Umbilical cord (tissue), 2 donors: ENCODE data around the gene POTEH. TPM values are rescaled to one million over a fixed set of nuclear protein-coding genes. Genes with fewer than 3 reads are reported as not detected.
A peak's percentile ranks its signal among the peaks of the same experiment; 100 is the strongest.
"Not testable (repeated sequence)": the region's sequence is repeated elsewhere in the genome, so short reads cannot be mapped to it uniquely, and the experiment has no call there.

ENCODE experiments used
- DNase-seq: peaks from one replicate; pipeline ENCODE4 v3.0.0-alpha.2; 2015; ENCODE audit warnings: low spot score
- total RNA-seq: library from RNA; depleted of rRNA; stranded (reverse); fragments of >200 nt; gene quantifications from one replicate; pipeline ENCODE4 v1.2.3, GENCODE V29; 2014; ENCODE audit warnings: low replicate concordance; ENCODE audit not compliant: insufficient read depth

The POTEH gene
- total RNA-seq, result not detected

GRCh38 chr22:15689749-15690125, at the start of gene POTEH:
Gene POTEH (plus strand): TSS chr22:15690026. CDS start chr22:15690078, 52 bp downstream.
- not testable (repeated sequence) for DNase-seq

GRCh38 chr22:15642288-15642861, 47.5 kb upstream of the POTEH start:
- DNase-seq, result not testable (repeated sequence)

- DNase-seq, result not testable (repeated sequence)
Measured at GRCh38 chr22:15651954-15652353, 37.9 kb upstream of the POTEH start.

GRCh38 chr22:15652738-15653137, 37.1 kb upstream of the POTEH start:
- not testable (repeated sequence) for DNase-seq

- DNase-seq, result not testable (repeated sequence)
Measured at GRCh38 chr22:15653241-15653640, 36.6 kb upstream of the POTEH start.

- DNase-seq, result not testable (repeated sequence)
Measured at GRCh38 chr22:15661102-15661501, 28.7 kb upstream of the POTEH start.

- not testable (repeated sequence) for DNase-seq
Measured at GRCh38 chr22:15664682-15665081, 25.1 kb upstream of the POTEH start.

GRCh38 chr22:15665478-15665877, 24.3 kb upstream of the POTEH start:
- not testable (repeated sequence) for DNase-seq

GRCh38 chr22:15669430-15669829, 20.4 kb upstream of the POTEH start:
- not testable (repeated sequence) for DNase-seq

GRCh38 chr22:15679702-15680101, 10.1 kb upstream of the POTEH start:
- DNase-seq, result not testable (repeated sequence)

- DNase-seq, result not testable (repeated sequence)
Measured at GRCh38 chr22:15684115-15684514, 5.7 kb upstream of the POTEH start.

GRCh38 chr22:15684695-15685094, 5.1 kb upstream of the POTEH start:
- DNase-seq, result not testable (repeated sequence)

- not testable (repeated sequence) for DNase-seq
Measured at GRCh38 chr22:15685641-15686040, 4.2 kb upstream of the POTEH start.

- DNase-seq, result not testable (repeated sequence)
Measured at GRCh38 chr22:15687086-15687485, 2.7 kb upstream of the POTEH start.

- DNase-seq, result not testable (repeated sequence)
Measured at GRCh38 chr22:15687676-15688075, 2.1 kb upstream of the POTEH start.

- DNase-seq, result peak; percentile 0
Measured at GRCh38 chr22:15688090-15688489, 1.7 kb upstream of the POTEH start.

- DNase-seq, result not testable (repeated sequence)
Measured at GRCh38 chr22:15689012-15689748, 646 bp upstream of the POTEH start.

- not testable (repeated sequence) for DNase-seq
Measured at GRCh38 chr22:15713600-15713999, 23.8 kb downstream of the POTEH start.

GRCh38 chr22:15714125-15714524, 24.3 kb downstream of the POTEH start:
- DNase-seq, result not testable (repeated sequence)

- not testable (repeated sequence) for DNase-seq
Measured at GRCh38 chr22:15721884-15722283, 32.1 kb downstream of the POTEH start.

GRCh38 chr22:15729209-15729917, 39.5 kb downstream of the POTEH start:
- not testable (repeated sequence) for DNase-seq

GRCh38 chr22:15731023-15731422, 41.2 kb downstream of the POTEH start:
- not testable (repeated sequence) for DNase-seq
